Anterior cingulate cortex (tissue), 58 donors: ENCODE data around the gene TMEM209.
"Not testable (repeated sequence)": the region's sequence is repeated elsewhere in the genome, so short reads cannot be mapped to it uniquely, and the experiment has no call there.

Experiments
- DNase-seq, 58 donors: peaks; one replicate each; lab custom pipeline; 2025; lab: John Stamatoyannopoulos, UW

The TMEM209 gene

GRCh38 chr7:130131964-130132875, 73.0 kb downstream of the TMEM209 start:
- DNase-seq, result no peak

GRCh38 chr7:130131191-130131834, 73.9 kb downstream of the TMEM209 start:
- DNase-seq, result no peak

- no peak for DNase-seq
Observed at GRCh38 chr7:130129011-130129411, 76.2 kb downstream of the TMEM209 start.

GRCh38 chr7:130127821-130128317, 77.3 kb downstream of the TMEM209 start:
- no peak for DNase-seq

GRCh38 chr7:130127404-130127803, 77.8 kb downstream of the TMEM209 start:
- DNase-seq, result no peak

- DNase-seq, result not testable (repeated sequence)
Observed at GRCh38 chr7:130126840-130127239, 78.4 kb downstream of the TMEM209 start.

- no peak for DNase-seq
Observed at GRCh38 chr7:130124711-130125110, 80.5 kb downstream of the TMEM209 start.

- DNase-seq, result no peak
Observed at GRCh38 chr7:130123501-130123900, 81.7 kb downstream of the TMEM209 start.

GRCh38 chr7:130118801-130119200, 86.4 kb downstream of the TMEM209 start:
- no peak for DNase-seq

GRCh38 chr7:130118294-130118693, 86.9 kb downstream of the TMEM209 start:
- DNase-seq, result no peak

- no peak for DNase-seq
Observed at GRCh38 chr7:130114776-130115175, 90.4 kb downstream of the TMEM209 start.
